ENCODE results near the gene NUP160. TPM values are rescaled to one million over a fixed set of nuclear protein-coding genes. Genes with fewer than 3 reads are reported as not detected.
"Not testable (repeated sequence)": the region's sequence is repeated elsewhere in the genome, so short reads cannot be mapped to it uniquely, and the experiment has no call there.

NUP160 gene
- total RNA-seq, 1 donor from 2014 or later, result 82.7 TPM

- no peak overlapping the region for H3K27ac Mint-ChIP-seq
- H3K9me3 Mint-ChIP-seq (ENCODE audit: low read depth), result peaks cover 18% of the 10 kb centered on the region
- no peaks in the 10 kb centered on the region for H3K27me3 Mint-ChIP-seq
- peaks cover 2% of the 10 kb centered on the region for H3K36me3 Mint-ChIP-seq (ENCODE audit: insufficient read depth)
- no peak for DNase-seq (ENCODE audit: low spot score, unreplicated experiment)
- no peaks in the 10 kb centered on the region for H3K4me1 Mint-ChIP-seq (ENCODE audit: low read depth)
- no peak overlapping the region for H3K4me3 Mint-ChIP-seq (ENCODE audit: low read depth)
- TF ChIP-seq CTCF (IDR thresholded peaks at IDR 0.05; ENCODE audit: unreplicated experiment), result no peak
Observed at GRCh38 chr11:47879259-47880158, 31.4 kb upstream of the NUP160 start.

GRCh38 chr11:47875858-47876257, 27.7 kb upstream of the NUP160 start:
- H3K27ac Mint-ChIP-seq; DNase-seq (ENCODE audit: low spot score, unreplicated experiment); H3K4me1 Mint-ChIP-seq (ENCODE audit: low read depth); H3K4me3 Mint-ChIP-seq (ENCODE audit: low read depth); H3K36me3 Mint-ChIP-seq (ENCODE audit: insufficient read depth); H3K27me3 Mint-ChIP-seq: not testable (repeated sequence)
- peaks cover 22% of the 10 kb centered on the region for H3K9me3 Mint-ChIP-seq (ENCODE audit: low read depth)

- Mint-ChIP-seq H3K36me3 (ENCODE audit: insufficient read depth) (peaks cover 3% of the 10 kb centered on the region), H3K27ac (no peak overlapping the region), H3K9me3 (ENCODE audit: low read depth) (peaks cover 4% of the 10 kb centered on the region), H3K4me3 (ENCODE audit: low read depth) (no peak overlapping the region), H3K4me1 (ENCODE audit: low read depth) (no peaks in the 10 kb centered on the region), H3K27me3 (peaks cover 3% of the 10 kb centered on the region)
- no peak for TF ChIP-seq CTCF (IDR thresholded peaks at IDR 0.05; ENCODE audit: unreplicated experiment)
- no peak for DNase-seq (ENCODE audit: low spot score, unreplicated experiment)
Observed at GRCh38 chr11:47870404-47870803, 22.3 kb upstream of the NUP160 start.

- H3K27ac Mint-ChIP-seq, result no peak overlapping the region
- DNase-seq (ENCODE audit: low spot score, unreplicated experiment), result no peak
- H3K27me3 Mint-ChIP-seq, result peaks cover 3% of the 10 kb centered on the region
- peaks cover 4% of the 10 kb centered on the region for H3K9me3 Mint-ChIP-seq (ENCODE audit: low read depth)
- no peak for TF ChIP-seq CTCF (IDR thresholded peaks at IDR 0.05; ENCODE audit: unreplicated experiment)
- peaks cover 3% of the 10 kb centered on the region for H3K36me3 Mint-ChIP-seq (ENCODE audit: insufficient read depth)
- no peak overlapping the region for H3K4me3 Mint-ChIP-seq (ENCODE audit: low read depth)
- no peaks in the 10 kb centered on the region for H3K4me1 Mint-ChIP-seq (ENCODE audit: low read depth)
Observed at GRCh38 chr11:47869544-47870393, 21.6 kb upstream of the NUP160 start.

GRCh38 chr11:47867823-47868222, 19.7 kb upstream of the NUP160 start:
- Mint-ChIP-seq H3K4me3 (ENCODE audit: low read depth) (no peak overlapping the region), H3K4me1 (ENCODE audit: low read depth) (no peaks in the 10 kb centered on the region), H3K27me3 (no peaks in the 10 kb centered on the region), H3K9me3 (ENCODE audit: low read depth) (no peaks in the 10 kb centered on the region), H3K27ac (no peak overlapping the region), H3K36me3 (ENCODE audit: insufficient read depth) (no peaks in the 10 kb centered on the region)
- DNase-seq (ENCODE audit: low spot score, unreplicated experiment), result no peak
- TF ChIP-seq CTCF (IDR thresholded peaks at IDR 0.05; ENCODE audit: unreplicated experiment), result no peak

- DNase-seq (ENCODE audit: low spot score, unreplicated experiment); H3K36me3 Mint-ChIP-seq (ENCODE audit: insufficient read depth); H3K27me3 Mint-ChIP-seq; H3K4me1 Mint-ChIP-seq (ENCODE audit: low read depth); H3K27ac Mint-ChIP-seq; H3K9me3 Mint-ChIP-seq (ENCODE audit: low read depth); H3K4me3 Mint-ChIP-seq (ENCODE audit: low read depth): not testable (repeated sequence)
Observed at GRCh38 chr11:47866892-47867291, 18.7 kb upstream of the NUP160 start.

Measured in progenitor cell of endocrine pancreas (in vitro differentiated cells).